Stimulated activated CD4-positive, alpha-beta T cell treated with anti-CD3 and anti-CD28 coated beads, Interleukin-1b, Interleukin-23, amount 100 ng/mL, for 4 hours (primary cell): Measurements from ENCODE around the gene SLC33A1.

Experiments
- DNase-seq, 2 donors: peaks; one replicate each; pipeline ENCODE4 v3.0.0-alpha.2; 2020; ENCODE audit warnings: low read depth in 2 of 2

SLC33A1 gene

GRCh38 chr3:155791190-155791589, 63.0 kb downstream of the SLC33A1 start:
- DNase-seq: no peak

DNA sequence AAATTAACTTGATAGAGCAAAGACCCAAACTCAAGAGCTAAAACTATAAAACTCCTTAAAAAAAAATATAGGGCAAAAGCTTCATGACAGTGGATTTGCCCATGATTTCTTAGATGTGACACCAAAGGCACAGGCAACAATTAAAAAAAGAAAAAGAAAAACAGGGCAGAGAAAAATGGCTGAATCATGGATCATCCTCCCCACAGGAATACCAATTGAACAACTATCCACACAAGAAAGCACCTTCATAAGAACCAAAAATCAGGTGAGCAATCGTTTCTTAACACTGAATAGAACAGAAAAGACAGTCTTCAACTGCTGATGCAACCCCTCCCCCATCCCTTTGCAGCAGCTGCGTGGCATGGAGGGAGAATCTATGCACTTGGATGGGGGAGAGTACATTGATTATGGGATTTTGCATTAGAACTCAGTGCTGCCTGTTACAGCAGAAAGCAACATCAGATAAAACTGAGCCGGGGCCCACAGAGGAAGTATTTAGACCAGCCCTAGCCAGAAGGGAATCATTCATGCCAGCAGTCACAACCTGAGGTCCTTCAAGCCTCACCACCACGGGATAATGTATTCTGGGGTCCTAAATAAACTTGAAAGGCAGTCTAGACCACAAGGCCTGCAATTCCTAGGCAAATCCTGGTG, 63.8 kb downstream of the SLC33A1 start:
- no peak for DNase-seq

DNA sequence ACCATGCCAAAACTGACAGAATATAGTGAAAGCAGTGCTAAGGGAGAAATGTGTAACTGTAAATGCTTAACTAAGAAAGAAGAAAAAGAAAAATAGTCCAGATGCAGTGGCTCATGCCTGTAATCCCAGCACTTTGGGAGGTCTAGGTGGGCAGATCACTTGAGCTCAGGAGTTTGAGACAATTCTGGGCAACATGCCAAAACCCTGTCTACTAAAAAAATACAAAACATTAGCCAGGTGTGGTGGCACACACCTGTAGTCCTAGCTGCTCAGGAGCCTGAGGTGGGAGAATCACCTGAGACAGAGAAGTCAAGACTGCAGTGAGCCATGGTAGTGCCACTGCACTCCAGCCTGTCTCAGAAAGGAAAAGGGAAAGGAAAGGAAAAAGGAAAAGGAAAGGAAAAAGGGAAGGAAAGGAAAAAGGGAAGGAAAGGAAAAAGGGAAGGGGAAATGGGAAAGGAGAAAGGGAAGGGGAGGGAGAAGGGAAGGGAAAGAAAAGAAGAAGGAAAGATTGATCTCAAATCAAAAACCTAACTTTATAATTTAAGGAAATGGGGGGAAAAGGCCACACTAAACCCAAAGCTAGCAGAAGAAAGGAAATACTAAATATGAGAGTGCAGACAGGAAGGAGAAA, 68.4 kb downstream of the SLC33A1 start:
- no peak for DNase-seq

GRCh38 chr3:155782390-155782953, 71.8 kb downstream of the SLC33A1 start:
- no peak for DNase-seq

GRCh38 chr3:155780291-155780690, 73.9 kb downstream of the SLC33A1 start:
- DNase-seq: no peak

- no peak for DNase-seq
These were observed 75.8 kb downstream of the SLC33A1 start for GRCh38 chr3:155778462-155778861.

GRCh38 chr3:155772801-155773200, 81.4 kb downstream of the SLC33A1 start:
- no peak for DNase-seq

DNA sequence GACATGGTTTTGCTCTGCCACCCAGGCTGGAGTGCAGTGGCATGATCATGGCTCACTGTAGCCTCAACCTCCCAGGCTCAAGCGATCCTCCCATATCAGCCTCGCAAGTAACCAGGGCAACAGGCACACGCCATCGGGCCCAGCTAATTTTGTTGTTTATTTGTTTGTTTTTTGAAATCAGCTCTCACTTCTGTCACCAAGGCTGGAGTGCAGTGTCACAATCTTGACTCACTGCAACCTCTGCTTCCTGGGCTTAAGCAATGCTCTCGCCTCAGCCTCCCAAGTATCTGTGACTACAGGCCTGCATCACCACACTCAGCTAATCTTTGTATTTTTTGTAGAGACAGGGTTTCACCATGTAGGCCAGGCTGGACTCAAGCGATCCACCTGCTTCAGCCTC, 83.1 kb downstream of the SLC33A1 start:
- no peak for DNase-seq
